Trophoblast cell (in vitro differentiated cells and primary cell): ENCODE measurements around the gene RLBP1.
A peak's percentile ranks its signal among the peaks of the same experiment; 100 is the strongest.

ENCODE experiments used
- DNase-seq, 2 donors: peaks; one replicate each; pipeline ENCODE4 v3.0.0-alpha.2; 2016
- H2AFZ ChIP-seq: 2 replicates; pipeline ENCODE4 v1.6.1; 2013; ENCODE audit warnings: low read length, moderate library complexity, mild to moderate bottlenecking; ENCODE audit not compliant: insufficient read depth, poor library complexity
- H2AK5ac ChIP-seq: 2 replicates; pipeline ENCODE4 v1.6.1; 2013; ENCODE audit warnings: mild to moderate bottlenecking, low read length
- H2BK120ac ChIP-seq: 2 replicates; pipeline ENCODE4 v1.6.1; 2013; ENCODE audit warnings: low read length, mild to moderate bottlenecking, moderate library complexity; ENCODE audit not compliant: insufficient read depth, poor library complexity
- H2BK12ac ChIP-seq: 2 replicates; pipeline ENCODE4 v1.6.1; 2013; ENCODE audit warnings: mild to moderate bottlenecking, low read length, moderate library complexity
- H2BK5ac ChIP-seq: 2 replicates; pipeline ENCODE4 v1.6.1; 2013; ENCODE audit warnings: low read length, low read depth, moderate library complexity, mild to moderate bottlenecking; ENCODE audit not compliant: poor library complexity
- H3K14ac ChIP-seq: 2 replicates; pipeline ENCODE4 v1.6.1; 2013; ENCODE audit warnings: mild to moderate bottlenecking, low read length
- H3K18ac ChIP-seq: 2 replicates; pipeline ENCODE4 v1.6.1; 2013; ENCODE audit warnings: mild to moderate bottlenecking, low read length
- H3K23ac ChIP-seq: 2 replicates; pipeline ENCODE4 v1.6.1; 2013; ENCODE audit warnings: low read length
- H3K27ac ChIP-seq: 2 replicates; pipeline ENCODE4 v1.5.1; 2013; ENCODE audit warnings: low read depth, mild to moderate bottlenecking, inconsistent platforms, low read length, moderate library complexity
- H3K27me3 ChIP-seq: 2 replicates; pipeline ENCODE4 v1.6.1; 2013; ENCODE audit warnings: inconsistent platforms, mild to moderate bottlenecking, low read length, moderate library complexity; ENCODE audit not compliant: insufficient read depth
- H3K36me3 ChIP-seq, 2 experiments: 1 replicate in 1 of 2; 2 replicates in 1 of 2; pipeline ENCODE4 v1.6.1; 2013; ENCODE audit warnings: low read length in 2 of 2, mild to moderate bottlenecking in 2 of 2, moderate library complexity in 1 of 2; ENCODE audit not compliant: insufficient read depth in 2 of 2, control insufficient read depth in 1 of 2
- H3K4ac ChIP-seq: 2 replicates; pipeline ENCODE4 v1.6.1; 2013; ENCODE audit warnings: low read depth, mild to moderate bottlenecking, low read length, moderate library complexity
- H3K4me1 ChIP-seq, 2 experiments: 1 replicate in 1 of 2; 2 replicates in 1 of 2; pipeline ENCODE4 v1.6.1; 2013; ENCODE audit warnings: low read length in 2 of 2, mild to moderate bottlenecking in 2 of 2, moderate library complexity in 1 of 2; ENCODE audit not compliant: insufficient read depth in 2 of 2, control insufficient read depth in 1 of 2
- H3K4me2 ChIP-seq: 2 replicates; pipeline ENCODE4 v1.6.1; 2013; ENCODE audit warnings: inconsistent platforms, mild to moderate bottlenecking, low read length, moderate library complexity
- H3K4me3 ChIP-seq: 2 replicates; pipeline ENCODE4 v1.5.1; 2013; ENCODE audit warnings: mild to moderate bottlenecking, low read depth, low read length, inconsistent platforms
- H3K79me1 ChIP-seq: one replicate; pipeline ENCODE4 v1.6.1; 2013; ENCODE audit warnings: low read length
- H3K79me2 ChIP-seq: 2 replicates; pipeline ENCODE4 v1.6.1; 2013; ENCODE audit warnings: low read length, mild to moderate bottlenecking; ENCODE audit not compliant: control insufficient read depth, insufficient read depth, poor library complexity
- H3K9ac ChIP-seq: 2 replicates; pipeline ENCODE4 v1.6.1; 2013; ENCODE audit warnings: mild to moderate bottlenecking, low read length
- H3K9me3 ChIP-seq: 2 replicates; pipeline ENCODE4 v1.6.1; 2013; ENCODE audit warnings: low read depth, mild to moderate bottlenecking, control low read depth, inconsistent platforms, low read length; ENCODE audit not compliant: insufficient read depth
- H4K12ac ChIP-seq: 2 replicates; pipeline ENCODE4 v1.6.1; 2013; ENCODE audit warnings: low read depth, mild to moderate bottlenecking, low read length, moderate library complexity
- H4K8ac ChIP-seq: 2 replicates; pipeline ENCODE4 v1.6.1; 2013; ENCODE audit warnings: low read depth, mild to moderate bottlenecking, low read length, moderate library complexity
- H4K91ac ChIP-seq: one replicate; pipeline ENCODE4 v1.6.1; 2013; ENCODE audit warnings: low read depth, mild to moderate bottlenecking, low read length, moderate library complexity
- WGBS: extraction: QIAGEN DNeasy Blood & Tissue Kit; methylation state at CpG from one replicate; pipeline ENCODE4 v1.1.7; 2013; ENCODE audit warnings: missing lambda C conversion rate; ENCODE audit not compliant: insufficient read length, insufficient coverage; ENCODE audit errors: extremely low coverage; 5-methylcytosine and 5-hydroxymethylcytosine counted together

RLBP1 gene

DNA sequence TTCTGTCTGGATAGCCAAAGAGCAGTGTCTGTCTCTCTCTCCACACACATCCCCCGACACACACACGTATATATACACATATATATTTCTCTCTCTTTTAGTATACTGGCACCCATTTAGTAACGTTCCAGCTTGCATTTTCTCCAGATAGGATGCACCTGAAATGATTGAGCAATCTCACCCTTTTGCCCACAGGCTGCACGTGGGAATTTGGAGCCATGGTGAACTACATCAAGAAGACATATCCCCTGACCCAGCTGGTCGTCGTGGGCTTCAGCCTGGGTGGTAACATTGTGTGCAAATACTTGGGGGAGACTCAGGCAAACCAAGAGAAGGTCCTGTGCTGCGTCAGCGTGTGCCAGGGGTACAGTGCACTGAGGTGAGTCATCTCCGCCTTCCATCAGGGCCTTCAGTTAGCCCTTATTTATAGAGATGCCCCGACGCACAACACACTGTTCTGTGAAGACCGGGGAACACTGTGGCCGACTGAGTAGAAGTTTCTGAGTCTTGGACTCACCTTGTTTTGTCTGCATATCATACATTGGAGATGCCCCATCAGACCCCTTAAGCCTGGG is 45.7 kb downstream of the RLBP1 start:
- Histone ChIP-seq H4K12ac (no peak overlapping the region), H3K4ac (no peak overlapping the region), H3K9ac (no peak overlapping the region), H3K18ac (no peak overlapping the region), H2BK120ac (no peak overlapping the region), H3K9me3 (no peaks in the 10 kb centered on the region), H3K14ac (no peak overlapping the region), H2BK12ac (no peak overlapping the region), H3K23ac (no peak overlapping the region), H3K36me3 (peaks cover 9 to 17% of the 10 kb centered on the region in 2 experiments), H3K27ac (no peak overlapping the region), H4K8ac (no peak overlapping the region), H3K27me3 (no peaks in the 10 kb centered on the region), H3K79me2 (no peaks in the 10 kb centered on the region), H2AK5ac (no peak overlapping the region), H3K4me3 (no peak overlapping the region), H2AFZ (no peak overlapping the region), H3K4me2 (no peak overlapping the region), H4K91ac (no peak overlapping the region), H3K4me1 (peaks cover 0 to 3% of the 10 kb centered on the region in 2 experiments), H2BK5ac (no peak overlapping the region), H3K79me1 (no peaks in the 10 kb centered on the region)
- WGBS: 100% methylated on average over 2 of the region's 13 CpGs
- DNase-seq: no peak

DNA sequence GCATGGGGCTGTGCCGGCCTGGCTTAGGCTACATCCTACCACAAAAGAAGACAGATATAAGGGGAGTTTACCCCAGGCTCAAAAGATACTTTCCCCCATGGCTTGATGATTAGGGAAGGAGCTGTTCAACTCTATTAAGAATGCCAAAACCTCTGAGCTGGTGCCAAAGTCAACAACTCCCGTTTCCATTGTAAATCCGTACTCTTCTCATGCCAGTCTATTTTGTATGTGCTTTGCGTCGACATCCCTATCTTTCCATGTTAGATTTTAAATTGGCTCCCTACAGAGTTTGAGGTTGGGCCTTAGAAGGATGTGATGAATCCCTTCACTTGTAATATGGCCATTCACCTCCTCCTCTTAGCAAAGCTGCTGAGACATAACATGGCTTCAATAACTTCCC is 46.9 kb downstream of the RLBP1 start:
- Histone ChIP-seq H2AFZ (no peak overlapping the region), H4K12ac (no peak overlapping the region), H3K4ac (no peak overlapping the region), H3K36me3 (peaks cover 9 to 14% of the 10 kb centered on the region in 2 experiments), H4K91ac (no peak overlapping the region), H4K8ac (no peak overlapping the region), H3K9ac (no peak overlapping the region), H2BK120ac (no peak overlapping the region), H3K27me3 (no peaks in the 10 kb centered on the region), H3K4me1 (peaks cover 0 to 3% of the 10 kb centered on the region in 2 experiments), H3K14ac (no peak overlapping the region), H3K23ac (no peak overlapping the region), H3K27ac (no peak overlapping the region), H3K4me3 (no peak overlapping the region), H3K4me2 (no peak overlapping the region), H2BK5ac (no peak overlapping the region), H3K18ac (no peak overlapping the region), H2AK5ac (no peak overlapping the region), H2BK12ac (no peak overlapping the region), H3K79me2 (no peaks in the 10 kb centered on the region), H3K79me1 (no peaks in the 10 kb centered on the region), H3K9me3 (no peaks in the 10 kb centered on the region)
- no CpG with 5 or more reads among the region's 5 CpGs for WGBS
- no peak for DNase-seq

DNA sequence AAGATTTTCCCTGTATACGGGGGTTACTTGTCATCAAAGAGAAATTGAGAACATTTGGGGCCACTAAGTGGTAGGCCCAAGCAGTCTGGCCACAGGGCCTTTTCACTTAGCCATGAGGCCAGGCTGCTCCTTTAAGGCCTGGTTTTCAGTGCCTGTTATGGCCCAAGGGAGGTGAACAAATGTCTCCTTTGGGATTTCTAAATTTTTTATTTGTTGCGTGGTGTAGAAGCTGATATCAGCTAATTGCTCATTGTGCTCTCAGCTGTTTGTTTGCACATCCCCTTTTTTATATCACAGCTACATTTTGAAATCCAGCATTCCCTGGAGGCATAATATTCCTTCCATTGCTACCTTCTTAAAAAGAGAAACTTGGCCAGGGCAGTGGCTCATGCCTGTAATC is 48.5 kb downstream of the RLBP1 start:
- H3K14ac ChIP-seq: no peak overlapping the region
- peaks cover 6 to 13% of the 10 kb centered on the region in 2 experiments for H3K36me3 ChIP-seq
- no peak overlapping the region for H2BK120ac ChIP-seq
- no peak overlapping the region for H2BK5ac ChIP-seq
- no peak overlapping the region for H3K23ac ChIP-seq
- H3K9ac ChIP-seq: no peak overlapping the region
- peaks cover under 1% of the 10 kb centered on the region in 2 experiments for H3K4me1 ChIP-seq
- no peak overlapping the region for H2AK5ac ChIP-seq
- no peak overlapping the region for H3K27ac ChIP-seq
- no peak overlapping the region for H3K4me2 ChIP-seq
- WGBS: no CpG with 5 or more reads among the region's 2 CpGs
- no peak overlapping the region for H3K4ac ChIP-seq
- H3K27me3 ChIP-seq: no peaks in the 10 kb centered on the region
- H4K12ac ChIP-seq: no peak overlapping the region
- no peak overlapping the region for H3K4me3 ChIP-seq
- H3K79me1 ChIP-seq: no peaks in the 10 kb centered on the region
- no peak overlapping the region for H4K91ac ChIP-seq
- no peak overlapping the region for H2AFZ ChIP-seq
- H3K9me3 ChIP-seq: no peaks in the 10 kb centered on the region
- no peak overlapping the region for H3K18ac ChIP-seq
- no peaks in the 10 kb centered on the region for H3K79me2 ChIP-seq
- DNase-seq: no peak
- no peak overlapping the region for H4K8ac ChIP-seq
- no peak overlapping the region for H2BK12ac ChIP-seq

DNA sequence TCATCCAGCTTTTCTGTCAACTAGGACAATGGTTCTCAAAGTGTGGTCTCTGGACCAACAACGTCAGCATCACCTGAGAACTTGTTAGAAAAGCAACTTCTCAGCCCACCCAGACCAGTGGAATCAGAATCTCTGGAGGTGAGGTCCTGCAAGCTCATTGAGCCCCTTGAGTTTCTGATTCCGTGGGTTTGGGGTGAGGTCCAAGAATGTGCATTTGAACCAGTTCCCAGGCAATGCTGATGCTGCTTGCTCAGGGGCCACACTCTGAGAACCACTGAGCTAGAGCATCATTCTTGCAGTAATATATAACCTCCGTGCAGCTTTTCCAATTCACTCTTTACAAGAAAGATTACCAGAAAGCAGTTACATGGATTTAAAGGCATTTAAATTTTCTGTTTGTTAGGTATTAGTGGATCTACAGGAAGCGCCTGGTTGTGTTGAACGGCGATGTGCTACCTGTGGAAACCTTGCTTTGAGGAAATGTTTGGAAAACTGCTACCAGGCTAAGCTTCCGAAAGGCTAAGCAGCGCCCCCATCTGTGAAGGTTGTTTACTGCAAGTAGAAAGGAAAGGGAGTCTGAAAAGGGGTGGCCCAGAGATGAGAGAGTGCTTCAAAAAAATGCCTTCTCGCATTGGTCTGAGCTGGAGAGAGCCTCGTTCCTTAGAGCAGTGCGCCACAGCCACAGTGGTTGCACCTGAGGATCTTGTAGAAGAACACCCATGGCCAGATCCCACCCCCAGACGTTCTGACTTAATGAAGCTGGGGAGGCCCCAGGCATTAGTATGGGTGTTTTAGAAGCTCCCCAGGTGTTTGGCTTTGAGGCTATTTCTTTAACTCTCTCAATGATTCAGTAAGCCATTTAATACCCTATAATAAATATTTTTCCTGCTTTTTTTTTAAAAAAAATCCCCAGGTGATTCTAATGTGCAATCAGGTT is 50.0 kb downstream of the RLBP1 start:
- DNase-seq: peak; percentile 43 to 77
- Histone ChIP-seq H3K4ac (no peak overlapping the region), H4K12ac (no peak overlapping the region), H2BK12ac (no peak overlapping the region), H2BK120ac (no peak overlapping the region), H2AK5ac (no peak overlapping the region), H4K8ac (no peak overlapping the region), H3K36me3 (peaks cover 3 to 8% of the 10 kb centered on the region in 2 experiments), H3K4me3 (no peak overlapping the region), H3K79me2 (no peaks in the 10 kb centered on the region), H2AFZ (no peak overlapping the region), H2BK5ac (no peak overlapping the region), H4K91ac (no peak overlapping the region), H3K18ac (no peak overlapping the region), H3K9ac (peak overlapping the region; percentile 31), H3K4me2 (no peak overlapping the region), H3K27ac (no peak overlapping the region), H3K9me3 (no peaks in the 10 kb centered on the region), H3K23ac (no peak overlapping the region), H3K14ac (no peak overlapping the region), H3K79me1 (no peaks in the 10 kb centered on the region), H3K4me1 (peaks cover 3 to 6% of the 10 kb centered on the region in 2 experiments), H3K27me3 (no peaks in the 10 kb centered on the region)
- WGBS: no CpG with 5 or more reads among the region's 12 CpGs
